ENCODE results near the gene CNNM3.
"Not testable (repeated sequence)": the region's sequence is repeated elsewhere in the genome, so short reads cannot be mapped to it uniquely, and the experiment has no call there.

The CNNM3 gene

DNA sequence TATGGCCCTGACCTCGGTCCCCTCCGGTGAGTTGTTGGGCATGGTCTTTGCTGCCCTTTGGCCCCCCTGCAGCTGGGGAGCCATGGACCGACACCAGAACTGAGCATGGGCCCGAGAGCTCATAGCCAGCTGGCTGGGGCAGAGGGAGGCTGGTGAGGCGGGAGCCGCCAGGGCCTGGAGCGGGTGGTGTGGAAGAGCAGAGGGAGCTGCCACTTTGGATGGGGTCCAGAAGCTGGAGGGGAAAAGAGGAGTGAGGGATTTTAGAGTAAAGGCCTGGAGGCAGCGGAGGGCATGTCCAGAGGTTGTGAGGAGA lies 16.5 kb upstream of the CNNM3 start:
- no peak for DNase-seq

DNA sequence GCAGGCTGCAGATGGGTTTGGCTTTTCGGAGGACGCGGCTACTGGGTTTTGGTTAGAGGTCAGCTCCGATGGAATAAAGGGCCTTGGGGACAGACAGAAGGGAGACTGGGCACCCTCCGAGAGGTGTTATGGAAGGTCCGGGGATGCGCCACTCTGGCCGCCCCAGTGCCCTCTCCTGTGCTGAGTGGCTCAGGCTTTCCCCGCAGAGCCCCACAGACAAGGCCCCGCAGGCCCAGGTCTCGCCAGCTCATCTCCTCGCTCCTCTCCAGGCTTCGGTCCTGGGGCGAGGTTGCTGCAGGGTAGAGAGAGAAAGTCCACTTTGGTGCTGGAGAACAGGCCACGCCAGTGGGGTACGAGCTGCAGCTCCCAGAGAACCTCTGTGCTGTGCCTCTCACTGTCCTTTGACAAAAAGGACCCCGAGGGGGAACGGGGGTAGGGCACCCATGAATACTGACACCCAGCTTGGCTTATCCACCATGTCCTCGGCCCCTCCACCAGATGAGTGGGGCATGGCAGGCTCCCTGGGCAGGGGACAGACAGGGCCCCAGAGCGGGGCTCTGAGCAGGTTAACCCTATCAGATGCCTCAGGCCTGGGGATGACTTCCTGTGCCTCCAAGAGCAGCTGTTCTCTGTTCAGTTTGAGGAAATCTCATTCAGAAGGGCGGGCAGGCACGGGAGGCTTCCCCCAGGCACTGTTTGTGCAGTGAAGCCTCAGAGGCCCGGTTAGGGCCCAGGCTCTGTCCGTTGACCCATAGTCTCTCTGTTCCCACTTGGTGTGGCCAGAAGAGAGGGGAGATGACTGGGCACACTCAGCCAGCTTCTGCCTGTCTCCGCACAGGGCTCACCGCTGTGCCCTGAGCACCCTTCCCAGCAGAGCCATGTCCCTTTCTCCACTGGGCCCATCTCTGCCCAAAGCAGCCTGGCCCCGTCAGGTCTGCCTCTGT lies 15.7 kb upstream of the CNNM3 start:
- no peak for DNase-seq

DNA sequence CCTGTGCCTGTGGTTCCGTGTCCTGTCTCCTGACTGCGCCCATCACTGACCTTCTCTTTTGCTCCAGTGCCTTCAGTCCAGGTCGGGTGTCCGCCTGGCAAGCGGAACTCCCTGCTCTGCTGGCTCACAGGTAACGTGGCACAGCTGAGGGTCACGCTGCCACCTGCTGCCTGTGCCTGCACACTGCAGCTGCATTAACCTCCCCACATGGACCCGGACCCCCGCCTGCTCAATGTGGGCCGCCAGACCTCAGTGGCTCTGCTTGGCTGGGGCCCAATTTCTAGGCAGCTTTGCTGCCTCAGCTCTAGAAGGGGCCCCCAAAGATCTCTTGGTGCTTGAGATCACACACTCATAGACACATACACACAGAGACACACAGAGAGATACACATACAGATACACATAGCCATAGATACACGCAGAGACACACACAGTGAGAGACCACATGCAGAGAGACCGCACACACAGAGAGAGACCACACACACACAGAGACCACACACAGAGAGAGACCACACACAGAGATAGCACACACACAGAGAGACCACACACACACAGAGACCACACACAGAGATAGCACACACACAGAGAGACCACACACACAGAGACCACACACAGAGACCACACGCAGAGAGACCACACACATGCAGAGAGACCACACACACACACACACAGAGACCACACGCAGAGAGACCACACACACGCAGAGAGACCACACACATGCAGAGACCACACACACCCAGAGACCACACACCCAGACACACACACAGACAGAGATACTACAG lies 14.9 kb upstream of the CNNM3 start:
- peak; percentile 53 to 64 (median 56) for DNase-seq

DNA sequence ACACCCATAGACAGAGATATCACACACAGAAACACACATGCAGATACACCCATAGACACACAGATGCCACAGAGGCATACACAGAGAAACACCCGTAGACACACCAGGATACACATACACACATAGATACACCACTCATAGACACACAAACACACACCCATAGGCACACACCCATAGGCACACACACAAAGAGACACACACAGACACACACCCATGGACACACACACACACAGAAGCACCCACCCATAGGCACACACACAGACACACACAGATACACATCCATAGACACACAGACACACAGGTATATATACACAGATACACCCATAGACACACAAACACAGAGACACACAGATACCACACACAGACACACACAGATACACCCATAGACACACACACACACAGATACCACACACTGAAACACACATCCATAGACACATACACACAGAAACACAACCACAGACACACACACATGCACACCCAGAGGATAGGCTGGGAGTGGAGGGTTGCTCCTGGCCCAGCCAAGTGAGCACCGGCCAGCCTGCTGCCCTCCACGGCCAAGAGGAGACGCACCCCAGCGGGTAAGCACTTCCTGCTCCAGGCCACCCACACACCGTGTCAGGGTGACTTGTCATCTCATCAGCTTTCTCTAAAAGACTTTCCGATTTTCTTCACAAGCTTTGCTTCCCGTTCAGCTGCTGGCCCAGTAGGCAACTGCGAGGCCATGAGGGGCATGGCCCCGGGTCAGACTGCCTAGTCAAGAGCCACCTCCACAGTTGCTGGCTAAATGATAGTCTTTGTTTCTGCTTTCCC lies 14.1 kb upstream of the CNNM3 start:
- DNase-seq, result peak; percentile 71 to 81 (median 75)

DNA sequence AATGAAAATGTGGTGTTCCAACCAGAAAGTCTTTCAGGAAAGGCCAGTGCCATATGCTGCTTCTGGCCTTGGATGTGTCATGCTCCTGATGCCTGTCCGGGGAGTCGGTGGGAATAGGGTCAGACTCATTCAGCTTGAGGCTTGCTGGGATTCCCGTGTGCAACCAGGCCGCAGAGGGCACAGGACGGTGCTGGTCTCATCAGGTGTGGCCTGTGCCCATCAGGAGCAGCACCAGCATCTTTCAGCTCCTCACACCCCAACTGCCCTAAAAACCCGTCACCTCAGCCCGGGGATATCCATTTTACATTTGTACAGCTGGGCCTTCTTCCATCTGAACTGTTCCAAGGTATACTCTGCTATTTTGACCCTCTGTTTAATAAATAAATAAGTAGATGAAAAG lies 13.3 kb upstream of the CNNM3 start:
- DNase-seq, result no peak

DNA sequence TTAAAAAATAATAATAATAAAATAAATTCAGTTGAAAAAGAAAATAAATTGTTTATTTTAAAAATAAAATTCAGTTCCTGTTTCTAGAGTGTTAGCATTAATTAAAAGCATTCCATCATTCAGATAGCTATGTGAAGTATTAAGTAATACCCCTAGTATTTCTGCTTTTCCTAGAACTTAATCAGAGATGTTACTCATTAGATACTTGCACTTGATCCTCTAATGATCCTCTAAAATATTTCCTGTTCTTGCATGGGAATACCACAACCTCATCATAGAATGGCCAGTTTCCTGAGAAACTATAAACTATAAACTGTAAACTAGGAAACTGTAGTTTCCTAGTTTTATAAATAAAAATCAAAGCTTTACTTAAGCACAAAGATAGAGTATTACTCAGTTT lies 11.1 kb upstream of the CNNM3 start:
- peak in 2 of 3 donors; percentile 35 to 39 for DNase-seq

DNA sequence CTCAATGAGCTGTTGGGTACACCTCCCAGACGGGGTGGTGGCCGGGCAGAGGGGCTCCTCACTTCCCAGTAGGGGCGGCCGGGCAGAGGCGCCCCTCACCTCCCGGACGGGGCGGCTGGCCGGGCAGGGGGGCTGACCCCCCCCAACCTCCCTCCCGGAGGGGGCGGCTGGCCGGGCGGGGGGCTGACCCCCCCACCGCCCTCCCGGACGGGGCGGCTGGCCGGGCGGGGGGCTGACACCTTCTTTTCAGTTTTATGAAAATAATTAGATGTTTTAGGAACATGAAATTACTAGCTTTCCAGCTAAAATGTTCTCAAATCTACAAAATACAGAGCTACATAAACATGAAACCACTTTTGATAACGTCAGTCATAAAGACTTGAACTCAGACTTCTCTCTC lies 10.1 kb upstream of the CNNM3 start:
- DNase-seq, result not testable (repeated sequence)

DNA sequence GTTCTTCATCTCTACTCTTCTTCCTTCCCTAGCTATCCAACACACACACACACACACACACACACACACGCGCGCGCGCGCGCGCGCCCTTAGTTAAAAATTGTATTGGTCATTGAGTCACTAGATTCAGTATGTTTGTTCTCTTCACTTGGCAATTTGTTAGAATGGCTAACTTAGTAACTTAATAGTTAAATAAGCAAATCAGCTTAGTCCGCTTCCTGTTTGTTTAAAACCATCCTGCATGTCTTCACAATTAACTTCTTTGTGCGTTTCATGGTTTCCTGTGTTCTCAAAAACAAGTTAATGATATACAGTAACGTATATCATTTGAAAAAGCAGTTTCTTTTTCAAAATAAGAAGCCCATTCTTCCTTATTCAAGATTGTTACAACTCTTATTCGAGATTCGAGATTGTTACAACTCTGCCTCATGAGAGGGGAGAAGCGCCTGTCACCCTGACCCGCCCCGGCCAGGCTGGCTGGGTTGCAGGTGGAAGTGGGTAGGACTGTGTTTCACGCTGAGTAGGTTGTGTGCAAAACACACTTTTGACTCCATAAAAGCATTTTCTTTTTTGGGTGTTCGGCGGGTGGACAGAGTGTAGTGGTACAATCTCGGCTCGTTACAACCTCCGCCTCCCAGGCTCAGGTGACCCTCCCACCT lies 9.5 kb upstream of the CNNM3 start:
- DNase-seq, result no peak

DNA sequence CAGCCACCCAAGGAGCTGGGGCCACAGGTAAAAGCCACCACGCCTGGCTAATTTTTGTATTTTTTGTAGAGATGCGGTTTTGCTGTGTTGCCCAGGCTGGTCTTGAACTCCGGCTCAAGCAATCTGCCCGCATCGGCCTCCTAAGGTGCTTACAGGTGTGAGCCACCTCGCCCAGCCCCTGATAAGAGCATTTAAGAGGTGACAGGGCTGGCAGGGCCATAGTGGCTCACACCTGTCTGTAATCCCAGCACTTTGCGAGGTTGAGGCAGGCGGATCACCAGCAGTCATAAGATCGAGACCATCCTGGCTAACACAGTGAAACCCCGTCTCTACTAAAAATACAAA lies 9.0 kb upstream of the CNNM3 start:
- DNase-seq, result no peak

DNA sequence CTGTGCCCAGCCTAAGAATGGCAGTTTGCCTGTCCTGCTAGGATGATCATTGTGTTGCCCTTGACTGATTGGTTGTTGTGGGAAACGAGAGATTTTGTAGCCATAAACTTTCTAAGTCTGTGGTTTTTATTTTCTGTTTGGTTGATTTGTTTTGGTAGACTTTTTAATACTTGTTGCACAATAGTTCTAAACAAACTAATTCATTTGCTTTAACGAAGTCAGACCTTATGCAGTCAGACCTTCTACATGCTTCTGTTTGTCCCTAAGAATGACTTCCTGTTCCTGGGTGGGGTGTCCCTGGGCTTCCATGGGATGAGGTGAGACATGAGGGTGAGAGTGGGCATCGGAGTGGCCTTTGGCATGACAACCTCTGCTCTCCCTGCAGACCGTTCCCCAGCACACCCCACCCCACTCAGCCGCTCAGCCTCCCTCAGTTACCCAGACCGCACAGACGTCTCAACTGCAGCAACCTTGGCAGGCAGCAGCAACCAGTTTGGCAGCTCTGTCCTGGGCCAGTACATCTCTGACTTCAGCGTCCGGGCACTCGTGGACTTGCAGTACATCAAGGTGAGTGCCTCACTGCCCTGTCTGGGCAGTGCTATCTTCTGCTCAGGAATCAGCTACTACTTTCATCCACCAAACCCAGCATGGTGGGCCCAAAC lies 7.8 kb upstream of the CNNM3 start:
- no peak for DNase-seq

DNA sequence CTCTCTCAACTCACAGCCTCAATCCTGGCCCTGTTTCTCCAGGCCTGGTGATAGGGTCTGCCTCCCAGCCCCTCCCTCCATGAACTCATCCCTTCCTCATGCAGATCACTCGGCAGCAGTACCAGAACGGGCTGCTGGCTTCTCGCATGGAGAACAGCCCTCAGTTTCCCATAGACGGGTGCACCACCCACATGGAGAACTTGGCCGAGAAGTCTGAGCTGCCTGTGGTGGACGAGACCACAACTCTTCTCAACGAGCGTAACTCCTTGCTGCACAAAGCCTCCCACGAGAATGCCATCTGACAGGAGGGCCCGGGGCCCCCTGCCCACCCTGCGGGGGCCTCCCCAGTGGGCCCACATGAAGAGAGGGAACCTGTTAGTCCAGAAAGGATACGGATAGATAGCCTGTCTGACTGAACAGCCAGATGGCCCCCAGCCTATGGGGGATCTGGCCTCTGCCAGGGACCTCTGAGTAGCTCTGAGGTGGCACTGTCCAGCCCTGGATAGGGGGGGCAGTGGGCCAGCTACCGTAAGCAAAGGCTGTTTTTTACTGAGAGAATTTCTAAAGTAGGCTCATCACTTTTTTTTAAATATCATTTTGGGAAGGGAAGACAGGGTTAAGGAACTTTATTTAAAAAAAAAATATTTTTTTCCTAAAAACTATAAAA lies 6.7 kb upstream of the CNNM3 start:
- DNase-seq, result no peak

DNA sequence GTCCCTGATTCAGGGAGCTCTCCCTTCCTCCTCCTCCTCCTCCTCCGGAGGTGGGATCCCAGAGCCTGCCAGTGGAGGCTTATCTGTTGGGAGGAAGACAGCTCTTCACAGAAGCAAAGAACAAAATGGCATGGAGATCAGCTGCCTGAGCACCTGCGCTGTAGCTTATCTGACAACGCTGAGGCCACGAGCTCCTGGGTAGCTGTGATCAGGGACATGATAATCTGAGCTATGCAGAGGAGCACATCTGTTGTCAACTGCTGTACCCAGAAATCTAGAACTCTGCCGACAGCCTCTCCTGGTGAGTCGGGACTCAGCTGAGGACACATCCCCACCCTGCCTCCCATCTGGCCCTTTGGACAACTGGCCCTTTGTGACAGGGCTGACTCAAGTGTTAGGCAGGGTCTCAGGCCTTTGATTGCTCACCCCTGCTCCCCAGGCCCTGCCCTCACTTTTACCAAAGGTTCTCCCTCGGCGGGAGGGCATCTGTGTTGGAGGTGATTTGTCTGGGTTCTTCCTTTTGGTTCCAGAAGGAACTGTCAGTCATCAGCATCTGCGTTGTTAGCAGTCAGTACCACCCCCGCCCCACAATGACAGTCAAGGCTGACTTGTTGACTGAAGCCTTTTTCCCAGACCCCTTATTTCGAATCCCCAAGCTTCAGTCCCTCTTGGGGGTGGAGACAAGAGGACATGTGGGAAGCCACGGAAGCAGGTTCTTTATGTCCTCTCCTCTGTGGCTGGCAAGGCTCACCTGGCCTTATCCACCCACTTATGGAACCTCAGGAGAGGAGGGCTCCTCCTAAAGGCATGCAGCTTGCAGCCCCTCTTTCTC lies 5.9 kb upstream of the CNNM3 start:
- no peak for DNase-seq

DNA sequence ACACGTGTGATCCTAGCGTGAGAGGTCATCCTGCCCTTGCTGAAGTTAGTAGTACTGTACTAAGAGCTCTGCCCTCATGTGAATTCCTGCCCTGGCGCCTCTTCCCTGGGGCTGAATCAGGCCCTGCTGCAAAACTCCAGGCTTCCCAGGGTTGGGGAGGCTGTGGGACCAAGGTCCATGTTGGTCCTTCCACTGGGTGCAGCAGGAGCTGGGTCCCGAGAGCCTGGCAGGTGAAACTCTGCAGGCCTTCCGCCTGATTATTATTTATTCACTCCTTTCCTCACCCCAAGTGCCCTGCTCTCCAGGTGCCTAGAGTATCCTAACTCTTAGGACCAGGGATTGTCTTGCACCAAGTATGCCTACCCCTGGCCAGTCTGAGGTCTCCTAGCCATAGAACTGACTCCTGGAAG lies 5.3 kb upstream of the CNNM3 start:
- no peak for DNase-seq

DNA sequence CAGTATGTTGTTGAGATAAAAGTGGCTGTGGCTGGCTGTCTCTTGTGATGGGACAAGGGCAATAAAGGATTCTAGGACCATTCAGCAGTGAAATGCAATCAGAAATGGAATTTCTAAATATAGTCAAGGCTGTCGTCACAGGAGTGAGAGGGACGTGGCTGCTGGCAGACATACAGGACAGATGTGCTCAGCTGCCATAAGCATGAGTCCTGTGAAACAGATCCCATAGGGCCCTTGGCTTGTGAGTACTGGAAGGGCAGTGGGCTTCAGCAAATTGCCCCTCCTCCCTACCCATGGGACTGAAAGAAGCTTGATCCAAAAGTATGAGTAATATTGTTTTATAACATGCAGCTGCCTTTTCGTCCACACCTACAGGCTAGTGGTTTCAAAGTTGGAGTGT lies 4.2 kb upstream of the CNNM3 start:
- DNase-seq, result no peak

DNA sequence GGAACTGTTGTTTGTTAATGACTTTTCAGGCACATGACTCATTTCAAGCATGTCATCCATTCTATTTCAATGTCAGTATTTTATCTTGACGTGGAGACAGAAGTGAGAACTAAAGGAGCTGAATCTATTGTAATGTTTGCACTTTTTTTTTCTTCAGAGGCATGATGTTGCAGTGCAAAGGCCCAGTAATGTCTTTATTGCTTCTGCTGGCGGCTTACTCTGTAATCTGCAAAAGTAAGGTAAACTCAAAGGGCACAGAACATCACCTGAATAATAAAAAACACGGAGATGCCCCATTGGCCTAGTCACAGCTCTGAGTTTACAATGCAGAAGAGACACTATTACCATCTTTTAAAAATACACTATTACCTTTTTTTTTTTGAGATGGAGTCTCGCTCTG lies 2.4 kb upstream of the CNNM3 start:
- no peak for DNase-seq

DNA sequence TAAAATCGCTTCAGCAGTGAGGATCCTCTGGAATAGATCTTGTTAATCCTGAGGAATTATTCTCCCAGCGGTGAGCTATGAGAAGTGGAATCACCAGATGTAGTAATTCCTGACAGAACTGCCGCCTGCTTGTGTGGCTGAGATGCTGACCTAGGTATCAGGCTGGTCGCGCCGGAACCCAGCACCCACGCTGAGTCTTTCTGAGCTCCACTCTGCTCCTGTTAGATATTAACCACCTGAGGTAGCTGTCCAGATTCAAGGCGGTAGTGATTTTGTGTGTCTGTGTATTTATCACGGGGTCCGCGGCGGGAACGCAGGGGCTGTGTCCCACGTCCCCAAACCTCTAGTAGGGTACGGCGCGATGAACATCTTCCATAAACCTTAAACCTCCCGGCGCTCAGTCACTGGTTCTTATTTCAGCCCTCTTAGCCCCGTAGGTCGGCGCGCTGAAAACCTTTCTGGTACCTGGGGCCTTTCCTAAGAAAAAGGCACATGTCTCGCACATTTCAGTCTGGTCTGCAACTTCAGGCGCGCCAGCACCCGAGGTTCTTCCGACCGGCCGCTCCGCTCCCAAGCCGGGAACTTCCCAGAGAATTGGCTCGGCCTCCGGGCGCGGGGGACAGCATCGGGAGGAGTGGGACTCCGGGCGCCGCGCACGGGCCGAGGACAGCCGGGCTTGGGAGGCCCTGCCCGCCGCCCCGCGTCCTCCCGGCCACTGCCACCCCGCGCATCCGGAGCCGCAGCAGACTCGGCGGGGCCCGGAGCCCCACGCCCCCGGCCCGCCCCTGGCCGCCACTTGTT lies 542 bp upstream of the CNNM3 start:
- DNase-seq, result peak in 2 of 3 donors; percentile 7 to 21

DNA sequence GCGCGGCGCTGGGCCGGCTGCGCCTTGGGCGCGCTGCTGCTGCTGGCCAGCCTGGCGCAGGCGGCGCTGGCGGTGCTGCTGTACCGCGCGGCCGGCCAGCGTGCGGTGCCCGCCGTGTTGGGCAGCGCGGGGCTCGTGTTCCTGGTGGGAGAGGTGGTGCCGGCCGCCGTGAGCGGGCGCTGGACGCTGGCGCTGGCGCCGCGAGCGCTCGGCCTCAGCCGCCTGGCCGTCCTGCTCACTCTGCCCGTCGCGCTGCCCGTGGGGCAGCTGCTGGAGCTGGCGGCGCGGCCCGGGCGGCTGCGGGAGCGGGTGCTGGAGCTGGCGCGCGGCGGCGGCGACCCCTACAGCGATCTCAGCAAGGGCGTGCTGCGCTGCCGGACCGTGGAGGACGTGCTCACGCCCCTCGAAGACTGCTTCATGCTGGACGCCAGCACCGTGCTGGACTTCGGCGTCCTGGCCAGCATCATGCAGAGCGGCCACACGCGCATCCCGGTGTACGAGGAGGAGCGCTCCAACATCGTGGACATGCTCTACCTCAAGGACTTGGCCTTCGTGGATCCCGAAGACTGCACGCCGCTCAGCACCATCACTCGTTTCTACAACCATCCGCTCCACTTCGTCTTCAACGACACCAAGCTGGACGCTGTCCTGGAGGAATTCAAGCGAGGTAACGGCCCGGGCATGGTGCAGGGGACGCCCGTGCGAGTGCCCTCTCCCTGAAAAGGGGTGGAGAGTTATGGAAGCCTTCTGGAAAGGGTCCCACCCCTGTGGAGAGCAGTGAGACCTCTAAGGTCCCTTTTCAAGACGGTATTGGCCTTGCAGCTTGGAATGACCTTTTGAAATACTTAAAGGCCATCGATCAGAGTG lies 1.0 kb downstream of the CNNM3 start:
- DNase-seq, result peak; percentile 40 to 79 (median 67)

DNA sequence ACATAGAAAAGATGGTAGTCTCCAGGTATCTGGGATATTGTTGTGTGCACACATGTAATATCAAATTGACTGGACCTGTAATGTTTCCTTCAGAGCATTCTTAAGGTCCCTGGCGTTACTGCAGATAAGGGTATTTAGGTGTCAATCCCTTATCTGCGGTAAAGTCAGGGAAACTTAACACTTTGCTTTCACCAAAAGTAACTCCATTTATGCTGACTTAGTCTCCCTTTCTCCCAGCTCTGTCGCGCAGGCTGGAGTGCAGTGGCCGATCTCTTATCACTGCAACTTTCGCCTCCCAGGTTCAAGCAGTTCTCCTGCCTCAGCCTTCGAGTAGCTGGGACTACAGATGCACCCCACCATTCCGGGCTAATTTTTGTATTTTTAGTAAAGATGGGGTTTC lies 1.8 kb downstream of the CNNM3 start:
- no peak for DNase-seq
